HG03095 (cell line): ENCODE data around the gene CDC37L1.
"Not testable (repeated sequence)": the region's sequence is repeated elsewhere in the genome, so short reads cannot be mapped to it uniquely, and the experiment has no call there.

Source experiments
- ATAC-seq: cut with Tn5 transposase; IDR thresholded peaks from one replicate; pipeline ENCODE4 v1.9.1; 2021; ENCODE audit warnings: moderate library complexity; ENCODE audit not compliant: unreplicated experiment

The CDC37L1 gene

DNA sequence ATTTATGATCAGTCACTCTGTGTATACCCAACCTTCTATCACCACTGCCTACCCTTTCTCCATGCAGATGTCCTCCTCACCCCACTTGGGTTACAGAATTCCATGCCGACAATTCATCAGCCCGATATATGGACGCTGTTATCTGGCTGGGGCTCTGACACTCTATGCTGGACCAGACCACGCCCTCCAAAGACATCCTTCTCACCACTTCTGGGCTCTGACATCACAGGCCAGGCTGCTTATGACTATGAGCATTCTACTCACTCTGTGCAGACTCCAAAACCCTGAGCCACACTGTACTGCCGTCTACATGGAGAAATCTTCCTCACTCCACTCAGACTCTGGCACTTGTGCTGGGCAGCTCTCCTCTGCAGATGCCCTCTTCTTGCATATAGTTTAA is 69.2 kb downstream of the CDC37L1 start:
- no peak for ATAC-seq

DNA sequence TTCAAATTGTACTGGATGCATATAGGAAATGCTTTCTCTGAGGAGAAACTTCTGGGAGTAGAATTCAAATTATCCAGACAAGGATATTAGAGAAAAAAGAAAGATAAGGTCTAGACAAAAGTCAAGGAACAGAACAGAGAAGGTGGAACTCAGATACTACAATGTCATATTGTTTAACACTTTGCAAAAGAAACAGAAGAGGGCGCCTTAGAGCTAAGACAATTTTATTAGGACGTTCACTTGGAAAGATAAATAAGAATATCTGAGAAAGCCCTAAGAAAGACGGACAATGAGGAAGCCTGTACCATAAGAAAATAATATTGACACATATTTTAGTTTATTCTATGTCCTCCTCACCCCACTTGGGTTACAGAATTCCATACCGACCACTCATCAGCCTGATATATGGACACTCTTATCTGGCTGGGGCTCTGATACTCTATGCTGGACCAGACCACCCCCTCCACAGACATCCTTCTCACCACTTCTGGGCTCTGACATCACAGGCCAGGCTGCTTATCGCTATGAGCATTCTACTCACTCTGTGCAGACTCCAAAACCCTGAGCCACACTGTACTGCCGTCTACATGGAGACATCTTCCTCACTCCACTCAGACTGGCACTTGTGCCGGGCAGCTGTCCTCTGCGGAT is 70.8 kb downstream of the CDC37L1 start:
- ATAC-seq: no peak

DNA sequence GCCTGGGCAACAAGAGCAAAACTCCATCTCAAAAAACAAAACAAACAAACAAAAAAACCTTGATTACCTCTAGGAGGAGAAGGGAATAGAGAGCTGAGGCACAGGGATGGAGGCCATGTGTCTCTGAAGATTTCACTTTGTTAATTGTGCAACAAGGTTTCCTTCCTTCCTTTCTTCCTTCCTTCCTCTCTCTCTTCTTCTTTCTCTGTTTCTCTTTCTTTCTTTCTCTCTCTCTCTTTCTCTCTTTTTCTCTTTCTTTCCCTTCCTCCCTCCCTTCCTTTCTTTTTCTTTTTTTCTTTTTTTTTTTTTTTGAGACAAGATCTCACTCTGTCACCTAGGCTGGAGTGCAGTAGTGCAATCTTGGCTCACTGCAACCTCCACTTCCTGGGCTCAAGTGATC is 75.2 kb downstream of the CDC37L1 start:
- not testable (repeated sequence) for ATAC-seq

DNA sequence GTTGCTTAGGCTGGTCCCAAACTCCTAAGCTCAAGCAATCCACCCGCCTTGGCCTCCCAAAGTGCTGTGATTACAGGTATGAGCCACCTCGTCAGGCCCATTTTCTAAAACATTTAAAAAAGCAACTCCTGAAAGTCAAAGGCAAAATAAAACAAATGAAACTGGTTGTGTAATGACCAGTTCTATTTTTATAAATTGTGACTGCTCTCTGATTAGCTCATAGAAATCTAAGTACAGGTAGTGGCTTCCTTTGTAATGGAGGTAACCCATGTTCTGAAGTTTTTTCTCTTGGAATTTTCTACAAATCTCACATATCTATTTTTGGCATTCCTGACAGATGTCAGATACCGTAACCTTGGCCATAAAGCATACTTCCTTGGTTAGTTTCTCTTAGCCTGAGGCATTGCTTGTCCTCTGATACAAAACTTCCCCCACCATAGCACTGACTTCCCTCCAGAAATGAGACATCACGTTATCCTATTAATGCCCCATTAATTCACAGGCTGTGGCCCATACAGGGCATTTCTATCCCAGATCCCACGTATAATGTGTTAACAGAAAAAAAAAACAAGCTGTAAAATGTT is 75.7 kb downstream of the CDC37L1 start:
- ATAC-seq: no peak

DNA sequence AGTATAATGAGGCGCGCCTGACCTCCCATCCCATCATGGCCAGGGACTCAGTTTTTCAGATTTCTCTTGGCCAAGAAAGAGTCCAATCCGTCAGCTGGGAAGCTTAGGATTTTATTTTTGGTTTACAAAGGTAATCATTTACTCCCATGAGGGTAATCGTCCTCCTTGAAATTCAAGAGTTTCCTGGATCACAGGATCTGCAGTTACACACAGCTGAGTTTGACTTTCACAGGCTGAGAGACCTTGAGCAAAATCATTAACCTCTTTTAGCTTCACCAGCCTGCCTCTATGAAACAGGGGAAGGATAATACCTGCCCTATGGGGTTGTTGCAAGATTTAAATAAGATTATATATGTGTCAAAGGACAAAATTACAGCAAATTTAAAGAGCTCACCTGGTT is 77.1 kb downstream of the CDC37L1 start:
- no peak for ATAC-seq
